ENCODE measurements around the gene CFAP74.

GRCh38 chr1:1876335-1876930, 127.2 kb downstream of the CFAP74 start:
- no peak for TF ChIP-seq POLR2A (IDR thresholded peaks at IDR 0.05)
- TF ChIP-seq CTCF (IDR thresholded peaks at IDR 0.05), result no peak
